GM12891 (cell line): ENCODE measurements around the gene PALMD.

ENCODE experiments used
- POLR2A ChIP-seq: IDR thresholded peaks from 2 replicates; pipeline ENCODE4 v1.6.1; 2011; ENCODE audit warnings: low read depth, low read length, control low read depth
- POLR2AphosphoS5 ChIP-seq: IDR thresholded peaks from 2 replicates; pipeline ENCODE4 v1.6.1; 2011; ENCODE audit warnings: low read depth, low read length, control low read depth
- TAF1 ChIP-seq: IDR thresholded peaks from 2 replicates; pipeline ENCODE4 v1.6.1; 2011; ENCODE audit warnings: low read depth, low read length, control low read depth

DNA sequence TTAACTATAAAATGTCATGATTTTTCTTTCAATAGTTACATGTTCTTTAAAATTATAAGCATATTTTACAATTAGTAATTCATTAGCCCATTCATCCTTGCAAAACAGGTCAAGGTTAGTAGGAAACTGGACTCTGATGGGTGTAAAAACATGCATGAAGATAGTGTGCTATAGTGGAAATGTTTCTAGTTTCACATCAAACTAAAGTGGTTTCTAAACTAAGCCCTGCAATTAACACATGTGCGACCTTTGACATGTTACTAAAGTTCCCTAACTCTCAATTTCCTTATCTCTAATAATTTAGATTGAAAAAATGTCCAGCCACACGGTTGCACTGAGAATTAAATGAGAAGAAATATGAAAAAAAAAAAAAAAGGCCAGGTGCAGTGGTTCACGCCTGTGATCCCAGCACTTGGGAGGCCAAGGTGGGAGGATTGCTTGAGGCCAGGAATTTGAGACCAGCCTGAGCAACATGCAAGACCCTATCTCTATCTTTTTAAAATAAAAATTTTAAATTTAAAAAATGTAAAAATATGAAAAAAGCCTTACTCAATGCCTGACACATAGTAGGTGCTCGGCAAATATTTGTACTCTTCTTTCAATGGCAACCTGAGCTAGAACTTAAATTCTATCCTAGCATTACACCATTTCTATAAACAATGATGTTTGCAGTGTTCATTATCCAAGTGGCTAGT, 44.1 kb upstream of the PALMD start:
- TF ChIP-seq TAF1: no peak
- TF ChIP-seq POLR2A: no peak
- no peak for TF ChIP-seq POLR2AphosphoS5
